SKM-1 treated with dmso at 0.1 percent for 144 hours (cell line): Measurements from ENCODE around the gene NPAS4.
"Not testable (repeated sequence)": the region's sequence is repeated elsewhere in the genome, so short reads cannot be mapped to it uniquely, and the experiment has no call there.

ENCODE experiments used
- DNase-seq: peaks from one replicate; lab custom pipeline; 2025; ENCODE audit not compliant: unreplicated experiment; lab: John Stamatoyannopoulos, UW

Gene NPAS4

DNA sequence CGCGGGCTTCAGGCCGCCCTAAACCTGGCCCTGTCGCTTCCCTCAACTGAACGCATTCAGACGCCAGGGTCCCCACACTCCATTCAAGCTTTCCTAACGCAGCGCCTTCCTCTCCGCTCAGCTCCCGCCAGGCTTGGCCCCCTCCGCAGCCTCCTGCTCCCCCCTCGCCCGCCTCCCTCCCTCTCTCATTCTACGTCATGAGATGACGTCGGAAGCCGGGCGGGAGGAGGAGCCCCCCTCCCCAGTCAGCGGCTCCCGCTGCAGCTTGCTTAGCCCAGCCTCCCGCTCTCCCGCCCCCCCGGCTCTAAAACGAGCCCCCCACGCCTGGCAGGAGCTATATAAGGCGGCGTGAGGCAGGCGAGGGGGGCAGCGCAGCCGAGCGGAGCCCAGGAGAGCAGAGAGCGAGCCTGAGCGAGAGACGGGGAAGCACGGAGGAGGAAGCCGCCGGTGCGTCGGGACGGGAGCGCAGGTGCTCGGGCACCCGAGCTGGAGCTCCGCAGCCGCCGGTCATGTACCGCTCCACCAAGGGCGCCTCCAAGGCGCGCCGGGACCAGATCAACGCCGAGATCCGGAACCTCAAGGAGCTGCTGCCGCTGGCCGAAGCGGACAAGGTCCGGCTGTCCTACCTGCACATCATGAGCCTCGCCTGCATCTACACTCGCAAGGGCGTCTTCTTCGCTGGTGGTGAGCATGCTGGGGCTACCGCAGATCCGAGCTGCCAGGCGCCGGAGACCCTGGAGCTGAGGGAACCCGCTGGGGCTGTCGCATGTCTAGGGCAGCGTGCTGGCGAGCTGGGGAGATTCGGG is at the start of gene NPAS4:
Gene NPAS4, plus strand, starts transcription at position 365 of the 806 bp plus-strand sequence. Its CDS starts 145 bp downstream, at position 510.
- DNase-seq = no peak

DNA sequence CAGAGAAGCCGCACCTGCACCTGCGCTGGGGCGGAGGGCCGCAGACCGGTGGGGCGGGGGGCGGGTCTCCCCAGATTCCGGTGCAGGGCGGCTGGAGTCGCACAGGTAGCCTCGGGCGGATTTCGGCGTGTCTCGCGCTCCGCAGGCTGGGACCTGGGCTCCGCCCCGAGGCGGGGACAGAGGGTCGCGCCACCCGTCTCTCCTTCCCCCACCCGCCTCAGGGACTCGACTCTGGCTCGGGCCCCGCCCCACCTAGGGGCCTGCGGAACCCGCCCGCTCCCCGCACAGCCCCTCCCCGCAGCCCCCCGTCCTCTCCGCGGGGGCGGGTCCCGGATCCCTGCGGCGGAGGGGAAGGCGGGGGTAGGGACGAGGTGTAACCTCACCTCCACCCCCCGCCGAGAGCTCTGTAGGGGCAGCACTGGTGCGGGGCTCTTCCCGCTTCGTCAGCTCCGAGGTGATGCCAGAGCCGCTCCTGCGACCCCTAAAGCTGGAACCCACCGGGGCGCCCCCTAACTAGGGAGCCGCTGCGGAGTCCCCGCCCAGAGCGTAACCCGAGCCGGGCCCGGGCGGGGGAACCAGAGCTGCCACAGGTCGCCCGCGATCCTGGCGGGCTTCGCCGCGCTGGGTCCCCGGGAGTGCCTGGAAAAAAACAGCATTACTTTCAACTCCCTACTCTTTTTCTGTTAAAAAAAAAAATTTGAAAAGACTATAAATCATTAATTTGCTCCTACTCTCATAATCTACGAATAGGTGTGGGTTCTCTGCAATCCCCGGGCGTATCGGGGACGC is 49.0 kb upstream of the NPAS4 start, which contains the start of gene SLC29A2:
Gene SLC29A2, minus strand, starts transcription at position 134 of the 789 bp plus-strand sequence. CDS start 169 bp downstream, outside the sequence.
- DNase-seq = no peak

DNA sequence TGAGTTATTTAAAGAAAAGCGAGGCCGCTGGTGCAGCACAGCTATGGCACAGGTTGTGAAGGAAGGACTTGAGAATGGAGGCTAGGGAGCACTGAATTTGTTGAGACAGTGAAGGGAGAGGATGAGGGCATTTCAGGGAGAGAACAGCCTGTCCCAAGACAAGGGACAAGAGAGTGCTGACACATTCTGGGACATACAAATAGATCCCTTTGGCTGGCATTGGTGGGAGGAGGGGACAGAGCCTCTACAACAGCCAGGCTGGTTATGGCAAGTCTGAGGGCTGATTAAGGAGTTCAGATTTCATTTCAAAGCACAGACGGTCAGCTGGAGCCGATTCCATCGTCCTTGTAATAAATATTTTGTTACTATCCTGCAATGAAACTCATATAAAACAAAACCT is 47.6 kb upstream of the NPAS4 start:
- DNase-seq = no peak

DNA sequence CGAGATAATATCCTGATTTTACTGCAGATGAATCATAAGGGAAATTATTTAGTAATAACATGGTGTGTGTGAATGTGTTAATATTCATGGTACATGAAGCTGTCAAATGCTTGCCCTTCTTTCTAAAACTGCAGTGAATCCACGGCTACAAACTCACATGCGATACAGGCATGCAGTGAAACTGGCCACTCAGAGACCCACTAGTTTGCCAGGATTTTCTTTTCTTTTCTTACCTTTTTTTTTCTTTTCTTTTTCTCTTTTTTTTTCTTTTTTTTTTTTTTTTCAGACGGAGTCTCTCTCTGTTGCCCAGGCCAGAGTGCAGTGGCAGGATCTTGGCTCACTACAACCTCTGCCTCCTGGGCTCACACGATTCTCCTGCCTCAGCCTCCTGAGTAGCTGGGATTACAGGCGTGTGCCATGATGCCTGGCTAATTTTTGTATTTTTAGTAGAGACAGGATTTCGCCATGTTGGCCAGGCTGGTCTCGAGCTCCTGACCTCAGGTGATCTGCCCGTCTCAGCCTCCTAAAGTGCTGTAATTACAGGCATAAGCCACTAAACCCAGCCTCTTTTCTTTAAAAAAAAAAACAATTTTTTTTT is 47.0 kb upstream of the NPAS4 start:
- DNase-seq = not testable (repeated sequence)

DNA sequence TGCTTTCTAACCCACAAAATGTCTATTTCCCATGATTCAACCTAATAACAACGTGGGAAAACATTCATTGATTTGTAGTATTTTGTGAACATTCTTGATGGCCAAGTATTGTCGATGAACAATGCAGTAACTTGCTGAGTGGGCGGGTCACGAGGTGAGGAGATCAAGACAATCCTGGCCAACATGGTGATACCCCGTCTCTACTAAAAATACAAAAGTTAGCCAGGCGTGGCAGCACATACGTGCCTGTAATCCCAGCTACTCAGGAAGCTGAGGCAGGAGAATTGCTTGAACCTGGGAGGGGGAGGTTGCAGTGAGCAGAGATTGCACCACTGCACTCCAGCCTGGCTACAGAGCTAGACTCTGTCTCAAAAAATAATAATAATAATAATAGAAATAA is 40.6 kb upstream of the NPAS4 start:
- not testable (repeated sequence) for DNase-seq

DNA sequence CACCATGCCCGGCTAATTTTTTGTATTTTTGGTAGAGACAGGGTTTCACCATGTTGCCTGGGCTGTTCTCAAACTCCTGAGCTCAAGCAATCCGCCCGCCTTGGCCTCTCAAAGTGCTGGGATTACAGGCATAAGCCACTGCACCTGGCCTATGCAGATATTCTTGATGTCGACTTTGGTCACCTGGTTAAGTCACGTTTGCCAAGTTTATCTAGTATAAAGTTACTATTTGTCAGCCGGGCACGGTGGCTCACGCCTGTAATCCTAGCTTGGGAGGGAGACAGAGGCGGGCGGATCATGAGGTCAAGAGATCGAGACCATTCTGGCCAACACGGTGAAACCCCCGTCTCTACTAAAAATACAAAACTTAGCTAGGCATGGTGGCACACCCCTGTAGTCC is 36.5 kb upstream of the NPAS4 start:
- DNase-seq = not testable (repeated sequence)

DNA sequence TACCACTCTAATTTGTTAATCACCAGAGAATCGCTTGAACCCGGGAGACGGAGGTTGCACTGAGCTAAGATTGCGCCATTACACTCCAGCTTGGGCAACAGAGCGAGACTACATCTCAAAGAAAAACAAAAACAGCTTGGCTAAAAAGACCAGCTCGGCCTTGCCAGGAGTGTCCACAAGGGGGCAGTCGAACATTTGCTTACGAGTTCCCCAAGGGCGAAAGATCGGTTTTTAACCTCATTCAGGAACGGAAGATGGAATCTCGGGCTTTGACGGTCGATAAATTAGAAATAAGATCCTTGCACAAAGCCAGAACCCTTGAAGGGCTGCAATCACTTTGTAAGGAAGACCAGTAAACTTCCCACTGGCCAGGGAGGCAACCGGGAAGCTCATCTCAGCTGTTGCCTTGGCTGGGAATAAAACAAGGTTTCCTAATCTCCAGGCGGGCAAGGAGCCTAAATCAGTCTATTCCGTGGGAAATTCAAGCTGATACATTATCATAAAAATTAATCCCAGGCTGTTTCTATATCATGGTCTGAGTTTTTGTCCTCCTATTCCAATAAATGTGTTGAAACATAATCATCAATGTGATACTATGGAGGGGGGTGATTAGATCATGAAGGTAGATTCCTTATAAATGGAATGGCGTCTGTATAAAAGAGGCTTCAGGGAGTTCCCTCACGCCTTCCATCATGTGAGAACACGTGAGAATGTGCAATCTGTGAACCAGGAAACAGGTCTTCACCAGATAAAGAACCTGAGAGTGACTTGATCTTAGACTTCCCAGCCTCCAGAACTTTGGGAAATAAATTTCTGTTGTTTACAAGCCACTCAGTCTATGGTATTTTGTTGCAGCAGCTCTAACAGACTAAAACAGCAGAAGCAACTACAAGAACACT is 34.4 kb upstream of the NPAS4 start:
- DNase-seq = peak; percentile 75

DNA sequence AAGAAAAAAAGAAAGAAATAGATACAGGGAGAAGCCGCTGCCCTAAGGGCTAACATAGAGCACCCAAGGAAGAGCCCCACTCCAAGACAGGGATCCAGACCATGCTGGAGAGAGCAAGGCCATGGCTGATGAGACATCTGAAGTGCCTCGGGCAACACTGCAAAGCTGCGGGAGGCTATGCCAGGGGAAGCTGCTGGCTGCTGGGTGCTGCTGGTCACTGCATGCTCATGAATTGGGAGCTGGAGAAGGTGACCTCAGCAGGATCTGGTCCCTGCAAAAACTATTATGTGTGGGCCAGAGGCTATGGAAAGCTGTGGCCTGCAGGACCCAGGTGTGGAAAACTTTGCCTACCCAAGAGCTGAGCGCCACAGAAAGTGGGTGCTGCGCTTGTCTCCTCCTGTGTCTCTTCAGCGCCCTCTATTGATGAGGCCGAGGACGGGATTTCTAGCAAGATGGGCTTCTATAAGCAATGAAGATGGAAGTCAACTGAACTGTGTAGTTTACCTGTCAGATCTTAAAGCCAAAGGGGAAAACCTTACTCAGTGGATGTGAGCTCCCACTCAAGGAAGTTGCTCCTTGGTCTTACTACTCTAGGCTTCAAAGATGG is 32.0 kb upstream of the NPAS4 start:
- peak; percentile 70 for DNase-seq

DNA sequence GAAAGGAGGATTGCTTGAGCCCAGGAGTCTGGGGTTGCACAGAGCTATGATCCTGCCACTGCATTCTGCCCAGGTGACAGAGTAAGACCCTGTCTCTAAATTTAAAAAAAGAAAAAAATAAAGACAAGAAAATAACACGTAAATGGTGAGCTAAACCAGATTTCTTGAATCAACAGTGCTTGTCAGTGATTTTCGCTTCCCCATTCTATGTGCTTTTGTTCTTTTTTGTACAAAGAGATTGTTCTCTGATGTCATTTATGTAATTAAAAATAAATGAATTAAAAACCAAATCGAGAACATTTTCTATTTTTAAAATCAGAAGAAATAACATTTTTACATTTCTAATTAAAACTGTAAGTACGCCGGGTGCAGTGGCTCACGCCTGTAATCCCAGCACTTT is 29.5 kb upstream of the NPAS4 start:
- no peak for DNase-seq

DNA sequence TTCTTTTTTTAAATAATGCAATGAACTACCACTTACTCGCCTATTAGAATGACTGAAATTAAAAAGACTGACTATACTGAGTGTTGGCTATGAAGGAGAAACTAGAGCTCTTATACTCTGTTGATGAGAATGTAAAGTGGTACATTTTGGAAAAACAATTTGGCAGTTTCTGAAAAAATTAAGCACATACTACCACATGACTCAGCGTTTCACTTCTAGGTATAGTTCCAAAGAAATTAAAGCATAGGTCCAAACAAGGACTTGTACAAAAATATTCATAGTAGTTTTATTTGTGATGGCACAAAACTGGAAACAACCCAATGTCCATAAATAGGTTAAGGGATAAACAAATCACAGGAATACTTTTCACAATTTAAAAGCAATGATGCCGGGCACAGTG is 26.9 kb upstream of the NPAS4 start:
- no peak for DNase-seq

DNA sequence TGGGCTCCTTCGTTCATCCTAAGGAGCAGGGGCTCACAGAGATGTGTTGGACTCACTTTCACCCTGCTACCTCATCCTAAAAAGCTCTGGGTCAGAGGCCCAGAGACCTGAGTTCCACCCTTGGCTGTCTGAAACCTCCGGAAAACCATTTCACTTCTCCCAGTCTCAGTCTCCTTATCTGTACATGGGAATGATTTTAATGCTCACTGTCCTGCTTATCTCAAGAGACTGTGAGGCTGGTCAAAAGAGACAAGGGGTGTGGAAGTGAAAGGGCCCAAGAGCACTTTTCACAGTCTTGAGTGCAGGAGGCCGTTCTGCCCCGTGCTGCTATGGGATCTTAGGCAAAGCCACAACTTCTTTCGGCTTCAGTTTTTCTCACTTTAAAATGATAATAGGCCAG is 13.2 kb upstream of the NPAS4 start:
- no peak for DNase-seq

DNA sequence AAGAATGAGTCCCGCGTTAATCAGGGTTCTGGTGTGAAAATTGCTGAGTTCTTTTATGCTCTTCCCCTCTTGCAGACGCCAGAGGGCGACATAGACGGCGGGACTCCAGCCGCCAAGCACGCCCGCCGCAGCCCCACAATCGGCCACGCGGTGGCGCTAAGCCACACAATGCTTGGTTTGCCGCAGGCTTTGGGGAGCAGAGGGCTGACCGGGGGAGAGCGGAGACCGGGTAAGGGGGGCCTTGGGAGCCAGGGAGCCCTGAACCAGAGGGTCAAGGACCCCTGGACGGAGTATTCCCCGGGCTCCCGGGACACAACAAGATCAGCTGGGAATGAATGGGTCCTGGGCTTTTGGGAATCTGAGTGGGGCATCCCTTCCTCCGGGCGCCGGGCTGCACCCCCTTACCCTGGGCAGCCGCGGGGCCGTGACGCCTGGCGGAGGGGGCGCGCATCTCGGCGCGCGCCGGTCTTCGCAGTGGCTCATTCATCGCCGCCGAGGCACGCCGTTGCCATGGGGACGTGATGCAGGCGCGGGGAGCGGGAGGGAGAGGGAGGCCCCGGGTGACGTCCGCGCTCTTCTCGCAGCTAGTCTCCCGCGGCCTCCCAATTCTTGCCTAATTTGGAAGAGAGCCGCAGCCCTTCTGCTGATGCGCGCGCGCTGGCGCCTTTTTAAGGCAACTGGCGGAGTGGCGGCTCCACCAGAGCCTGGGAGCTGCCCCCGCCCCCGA is 12.2 kb upstream of the NPAS4 start:
- DNase-seq = peak; percentile 79

DNA sequence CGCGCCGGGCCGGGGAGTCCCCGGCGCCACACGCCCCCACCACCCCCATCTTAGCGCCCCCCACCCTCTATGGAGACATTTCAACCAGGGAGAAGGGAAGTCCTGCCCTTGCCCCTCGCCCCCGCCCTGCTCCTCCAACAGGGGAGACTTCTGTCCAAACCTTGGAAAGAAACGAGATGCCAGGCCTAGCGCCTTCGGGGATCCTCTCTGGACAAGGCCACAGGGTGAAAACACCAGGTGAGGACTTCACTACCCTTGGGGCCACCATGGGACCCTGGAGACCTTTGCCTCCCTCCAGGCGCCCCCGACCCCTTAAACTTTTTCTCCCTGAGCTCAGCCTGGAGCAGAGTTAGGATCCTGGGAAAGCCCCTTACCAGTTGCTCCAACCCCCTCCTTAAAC is 11.6 kb upstream of the NPAS4 start:
- DNase-seq = no peak

DNA sequence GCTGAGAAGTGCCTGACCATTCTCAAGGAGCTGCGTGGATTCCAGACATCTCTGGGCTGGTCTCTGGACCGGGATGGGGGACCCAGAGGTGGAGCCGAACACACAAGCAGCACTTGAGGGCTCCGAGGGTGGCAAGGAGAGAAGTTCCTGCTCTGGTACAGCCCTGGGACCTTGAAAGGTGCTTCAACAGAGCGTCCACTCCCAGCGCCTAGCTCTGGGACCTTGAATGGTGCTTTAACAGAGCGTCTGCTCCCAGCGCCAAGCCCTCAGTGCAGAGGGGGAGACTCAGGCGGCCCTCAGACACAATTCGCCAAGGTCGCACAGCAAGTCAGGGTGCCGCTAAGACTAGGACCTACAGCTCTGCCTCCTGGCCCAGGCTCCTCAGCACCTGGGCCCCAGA is 10.6 kb upstream of the NPAS4 start:
- no peak for DNase-seq

DNA sequence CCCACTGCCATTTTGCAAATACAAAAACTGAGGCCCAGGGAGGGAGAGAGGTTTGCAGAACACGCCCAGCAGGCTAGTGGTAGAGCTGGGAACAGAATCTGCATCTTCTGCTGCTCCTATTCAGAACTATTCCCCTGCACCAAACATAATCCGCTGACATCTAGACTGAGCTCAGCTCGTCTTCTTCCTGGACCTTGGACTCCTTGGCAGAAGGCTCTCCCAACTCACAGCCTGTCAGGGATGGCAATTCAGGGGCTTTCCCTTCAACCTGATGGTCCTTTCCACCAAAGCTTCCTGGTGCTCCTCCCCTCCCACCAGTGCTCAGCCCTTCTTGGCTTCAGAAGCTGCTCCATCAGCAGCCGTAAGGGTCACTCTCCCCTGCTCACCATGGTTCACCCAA is 9.5 kb upstream of the NPAS4 start:
- DNase-seq = no peak

DNA sequence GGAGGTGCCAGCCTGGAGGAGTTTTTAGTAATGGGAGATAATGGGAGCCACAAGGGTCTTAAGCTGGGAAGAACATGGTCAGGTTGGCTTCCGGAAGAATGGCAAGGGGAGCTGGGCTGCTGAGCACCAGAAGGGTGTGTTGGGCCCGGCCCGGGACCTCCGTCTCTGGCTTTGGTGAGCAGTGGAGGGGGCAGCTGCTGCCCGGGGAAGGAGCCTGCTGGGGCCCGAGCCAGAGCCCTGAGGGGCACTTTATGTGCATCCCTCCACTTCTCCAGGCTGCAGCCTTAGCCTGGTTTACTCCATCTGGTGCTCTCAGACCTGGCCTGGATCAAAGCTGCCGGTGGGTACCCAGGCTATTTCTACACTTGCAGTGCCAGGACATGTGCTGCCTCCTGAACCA is 8.7 kb upstream of the NPAS4 start:
- DNase-seq = no peak

DNA sequence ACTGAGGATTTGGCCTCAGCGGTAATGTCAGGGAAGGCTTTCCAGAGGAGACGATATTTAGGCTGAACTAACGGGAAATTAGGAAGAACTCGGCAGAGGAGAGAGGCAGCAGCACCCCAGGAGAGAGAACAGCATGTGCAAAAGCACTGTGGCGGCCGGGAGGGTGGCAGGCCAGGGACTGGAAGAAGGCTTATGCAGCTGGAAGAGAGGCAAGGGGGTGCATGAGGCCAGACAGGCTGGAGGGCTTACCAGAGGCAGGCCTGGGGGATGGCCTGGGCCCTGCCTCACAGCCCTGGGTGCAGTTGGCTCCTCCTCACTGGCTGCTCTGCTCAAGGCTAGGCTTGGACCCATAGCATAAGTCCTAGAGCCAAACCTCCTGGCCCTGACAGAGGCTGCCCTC is 7.7 kb upstream of the NPAS4 start:
- DNase-seq = no peak

DNA sequence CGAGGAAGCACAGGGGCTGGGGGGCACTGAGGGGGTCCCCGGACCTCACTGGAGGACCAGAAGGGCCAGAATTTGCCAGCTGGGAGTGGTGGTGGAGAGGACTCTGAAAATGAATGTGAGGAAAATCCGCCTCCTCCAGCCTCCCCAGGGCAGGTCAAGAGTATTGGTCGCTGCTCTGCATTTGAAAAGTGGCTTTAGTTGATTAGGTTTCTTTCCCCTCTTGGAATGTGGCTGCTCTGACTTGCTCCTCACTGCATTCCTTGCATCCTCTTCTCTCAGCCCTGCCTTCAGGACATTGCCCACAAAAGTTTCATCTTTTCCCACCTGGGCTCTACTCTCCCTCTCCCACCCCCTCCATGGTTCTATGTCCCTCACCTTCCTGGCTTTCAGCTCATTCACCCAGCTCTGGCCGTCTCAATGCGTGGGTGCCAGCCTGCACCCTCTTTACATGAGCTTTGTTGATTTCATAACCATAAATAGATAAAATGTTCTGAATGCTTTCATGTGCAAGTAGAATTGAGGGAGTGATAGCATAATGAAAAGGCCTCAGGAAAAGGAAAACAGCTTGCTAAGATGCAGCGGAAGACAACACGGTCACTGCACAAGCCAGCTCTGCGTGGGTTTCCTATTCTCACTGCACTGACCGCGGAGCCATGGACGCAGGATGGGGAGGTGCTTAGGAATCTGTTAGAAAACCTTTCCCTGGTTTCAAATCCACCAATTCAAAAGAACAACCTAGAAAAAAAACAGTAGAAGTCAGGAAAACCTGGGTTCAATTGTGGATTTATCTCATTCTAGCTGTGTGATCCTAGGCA is 6.5 kb upstream of the NPAS4 start:
- DNase-seq = no peak

DNA sequence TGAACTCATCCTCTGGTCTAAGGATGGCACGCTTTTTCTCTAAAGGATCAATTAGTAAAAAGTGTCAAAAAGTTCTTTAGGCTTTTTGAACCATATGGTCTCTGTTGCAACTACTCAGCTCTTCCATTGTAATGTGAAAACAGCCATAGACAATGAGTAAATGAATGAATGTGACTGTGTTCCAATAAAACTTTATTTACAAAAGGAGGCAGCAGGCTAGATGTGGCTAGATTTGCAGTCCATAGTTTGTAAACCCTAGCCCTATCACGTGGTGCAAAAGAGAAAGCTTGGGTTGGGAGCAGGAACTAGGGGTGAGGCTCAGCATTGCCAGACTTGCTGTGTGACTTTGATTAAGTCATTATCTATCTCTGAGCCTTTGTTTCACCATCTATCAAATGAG is 5.4 kb upstream of the NPAS4 start:
- DNase-seq = no peak
